HepG2 (cell line): Measurements from ENCODE around the gene EIF4ENIF1. TPM values are rescaled to one million over a fixed set of nuclear protein-coding genes. Genes with fewer than 3 reads are reported as not detected.

Experiments
- ATAD3A ChIP-seq: sonication (generic); formaldehyde crosslinking; IDR thresholded peaks from 2 replicates; pipeline ENCODE4 v1.4.0; 2020; ENCODE audit warnings: missing genetic modification reagents
- CHD2 ChIP-seq: IDR thresholded peaks from 2 replicates; pipeline ENCODE4 v1.6.1; 2011; ENCODE audit warnings: low read depth, low read length, improper control_type of control experiment
- HMG20A ChIP-seq: IDR thresholded peaks from 2 replicates; pipeline ENCODE4 v1.6.1; 2016; ENCODE audit warnings: borderline replicate concordance
- KMT2A ChIP-seq: sonication (generic); formaldehyde crosslinking; IDR thresholded peaks from 2 replicates; pipeline ENCODE4 v1.4.0; 2020; ENCODE audit warnings: missing genetic modification reagents
- MIER2 ChIP-seq: IDR thresholded peaks from 2 replicates; pipeline ENCODE4 v1.6.1; 2016; ENCODE audit warnings: missing biosample characterization, missing genetic modification reagents
- MTA1 ChIP-seq: sonication (generic); formaldehyde crosslinking; IDR thresholded peaks from 2 replicates; pipeline ENCODE4 v1.4.0; 2020; ENCODE audit warnings: missing genetic modification reagents, mild to moderate bottlenecking, borderline replicate concordance
- NFIC ChIP-seq: IDR thresholded peaks from 2 replicates; pipeline ENCODE4 v1.6.1; 2012; ENCODE audit warnings: mild to moderate bottlenecking, low read length, inconsistent platforms
- SAFB2 ChIP-seq: sonication (generic); formaldehyde crosslinking; IDR thresholded peaks from 2 replicates; pipeline ENCODE4 v1.5.1; 2020; ENCODE audit warnings: missing genetic modification reagents, low read depth, mild to moderate bottlenecking, borderline replicate concordance
- SMAD3 ChIP-seq: sonication (generic); formaldehyde crosslinking; IDR thresholded peaks from 2 replicates; pipeline ENCODE4 v1.4.0; 2020; ENCODE audit warnings: missing genetic modification reagents
- SOX6 ChIP-seq, 2 experiments: fragments of 450-650 bp in 1 of 2; sonication (generic) in 1 of 2; formaldehyde crosslinking in 1 of 2; IDR thresholded peaks; 2 replicates each; pipeline versions ENCODE4 v1.4.0 to v1.6.1; 2017 to 2020; ENCODE audit warnings: antibody characterized with exemption in 1 of 2, mild to moderate bottlenecking in 1 of 2, missing genetic modification reagents in 1 of 2
- TSC22D2 ChIP-seq: sonication (generic); formaldehyde crosslinking; IDR thresholded peaks from 2 replicates; pipeline ENCODE4 v1.5.1; 2020; ENCODE audit warnings: missing genetic modification reagents, mild to moderate bottlenecking, borderline replicate concordance
- ZNF44 ChIP-seq: sonication (generic); formaldehyde crosslinking; IDR thresholded peaks from 2 replicates; pipeline ENCODE4 v1.5.1; 2020; ENCODE audit warnings: mild to moderate bottlenecking, missing genetic modification reagents
- ZNF670 ChIP-seq: sonication (generic); formaldehyde crosslinking; IDR thresholded peaks from 2 replicates; pipeline ENCODE4 v1.8.0; 2022; ENCODE audit warnings: mild to moderate bottlenecking, missing genetic modification reagents, borderline replicate concordance
- ZNF788 ChIP-seq: sonication (generic); formaldehyde crosslinking; IDR thresholded peaks from 2 replicates; pipeline ENCODE4 v1.5.0; 2020; ENCODE audit warnings: mild to moderate bottlenecking, missing genetic modification reagents, borderline replicate concordance
- ZNF816 ChIP-seq: sonication (generic); formaldehyde crosslinking; IDR thresholded peaks from 2 replicates; pipeline ENCODE4 v1.8.0; 2022; ENCODE audit warnings: missing genetic modification reagents, mild to moderate bottlenecking, borderline replicate concordance
- ZSCAN20 ChIP-seq: sonication (generic); formaldehyde crosslinking; IDR thresholded peaks from 2 replicates; pipeline ENCODE4 v1.4.0; 2020; ENCODE audit warnings: missing genetic modification reagents, mild to moderate bottlenecking, borderline replicate concordance
- polyA plus RNA-seq, 8 experiments: library from polyadenylated mRNA; depleted of rRNA in 3 of 8; stranded (reverse) in 7 of 8; unstranded in 1 of 8; fragments of >200 nt; fragmentation: Illumina TruSeq in 4 of 8; extraction: Trizol in 4 of 8; gene quantifications; 2 replicates each; pipeline versions ENCODE4 v1.2.1 to v1.2.3, GENCODE V29; 2011 to 2016; ENCODE audit warnings: low read depth in 4 of 8, missing spikeins in 1 of 8, mixed read lengths in 1 of 8; ENCODE audit not compliant: insufficient read depth in 1 of 8
- total RNA-seq, 5 experiments: library from RNA; depleted of rRNA; stranded (reverse); fragments of >200 nt; fragmentation: Illumina TruSeq; extraction: Trizol; gene quantifications; 2 replicates each; pipeline ENCODE4 v1.2.3, GENCODE V29; 2016; ENCODE audit warnings: low read depth in 1 of 5
- TF ChIP-seq, protein P1 (sequence below): sonication (generic); formaldehyde crosslinking; IDR thresholded peaks from 2 replicates; pipeline ENCODE4 v1.4.0; 2020; ENCODE audit warnings: missing genetic modification reagents
- TF ChIP-seq, protein P2 (sequence below): sonication (generic); formaldehyde crosslinking; IDR thresholded peaks from 2 replicates; pipeline ENCODE4 v1.4.0; 2020; ENCODE audit warnings: missing genetic modification reagents
- TF ChIP-seq, protein P3 (sequence below): sonication (generic); formaldehyde crosslinking; IDR thresholded peaks from 2 replicates; pipeline ENCODE4 v1.8.0; 2022; ENCODE audit warnings: mild to moderate bottlenecking, missing genetic modification reagents, moderate library complexity
- TF ChIP-seq, protein P4 (sequence below): sonication (generic); formaldehyde crosslinking; IDR thresholded peaks from 2 replicates; pipeline ENCODE4 v1.5.0; 2020; ENCODE audit warnings: missing genetic modification reagents, mild to moderate bottlenecking, borderline replicate concordance

Gene EIF4ENIF1
- total and polyA plus RNA-seq, 2 of the 13 experiments (the other 11 are each of a cell fraction or from before 2014, with no cell fraction given), result 11.9 to 12.3 TPM

DNA sequence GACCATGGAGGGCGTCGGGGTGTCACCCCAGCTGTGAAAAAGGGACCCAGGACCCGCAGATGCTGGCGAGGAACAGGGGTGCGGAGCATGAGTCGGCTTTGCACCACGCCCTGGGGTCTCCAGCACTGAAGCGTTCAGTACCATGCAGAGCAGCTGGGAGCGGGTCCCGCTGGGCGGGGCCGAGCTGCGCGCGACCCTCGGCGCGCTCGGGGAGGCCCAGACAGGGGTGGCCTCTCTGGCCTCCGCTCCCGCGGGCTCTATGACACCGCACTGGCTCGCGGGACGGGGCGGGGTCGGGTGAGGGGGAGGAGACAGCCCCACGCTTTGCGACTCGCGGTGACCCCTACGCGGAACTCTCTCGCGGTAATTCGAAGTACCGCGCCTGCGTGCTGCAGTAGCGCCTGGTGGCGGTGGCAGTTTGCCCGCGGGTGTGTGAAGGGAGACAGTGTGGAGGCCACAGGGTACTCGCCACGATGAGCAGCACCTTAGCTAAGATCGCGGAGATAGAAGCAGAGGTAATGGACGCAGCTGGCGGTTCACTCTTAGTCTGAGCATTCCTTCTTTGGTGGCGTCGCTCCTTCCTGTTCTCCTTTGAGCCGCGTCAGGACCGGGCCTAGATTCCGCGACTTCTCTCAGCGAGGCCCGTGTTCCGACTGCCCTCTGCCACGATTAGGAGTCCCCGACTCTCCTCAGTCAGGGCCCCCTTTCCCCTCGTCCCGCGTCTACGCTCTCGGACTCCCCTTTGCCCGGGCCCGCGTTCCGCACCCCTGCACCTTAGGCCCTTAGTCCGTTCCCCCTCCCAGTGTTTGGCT is 90.2 kb downstream of the EIF4ENIF1 start, which contains the start of gene DRG1 (continued):
- TF ChIP-seq ZNF788 (CRISPR knock-in tag), result peak; percentile 87; the same call in 1 of the 2 replicates
- no peak for TF ChIP-seq HMG20A (CRISPR knock-in tag)
- TF ChIP-seq ATAD3A (CRISPR knock-in tag), result no peak
- 0 out of 2 replicates have a peak, but pooled peaks have one; percentile 52 for TF ChIP-seq SMAD3 (CRISPR knock-in tag)
- 0 out of 2 replicates have a peak, but pooled peaks have one; percentile 62 for TF ChIP-seq ZSCAN20 (CRISPR knock-in tag)
- TF ChIP-seq, protein P1, sequence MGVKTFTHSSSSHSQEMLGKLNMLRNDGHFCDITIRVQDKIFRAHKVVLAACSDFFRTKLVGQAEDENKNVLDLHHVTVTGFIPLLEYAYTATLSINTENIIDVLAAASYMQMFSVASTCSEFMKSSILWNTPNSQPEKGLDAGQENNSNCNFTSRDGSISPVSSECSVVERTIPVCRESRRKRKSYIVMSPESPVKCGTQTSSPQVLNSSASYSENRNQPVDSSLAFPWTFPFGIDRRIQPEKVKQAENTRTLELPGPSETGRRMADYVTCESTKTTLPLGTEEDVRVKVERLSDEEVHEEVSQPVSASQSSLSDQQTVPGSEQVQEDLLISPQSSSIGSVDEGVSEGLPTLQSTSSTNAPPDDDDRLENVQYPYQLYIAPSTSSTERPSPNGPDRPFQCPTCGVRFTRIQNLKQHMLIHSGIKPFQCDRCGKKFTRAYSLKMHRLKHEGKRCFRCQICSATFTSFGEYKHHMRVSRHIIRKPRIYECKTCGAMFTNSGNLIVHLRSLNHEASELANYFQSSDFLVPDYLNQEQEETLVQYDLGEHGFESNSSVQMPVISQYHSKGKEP (CRISPR knock-in tag), result no peak; the same call in 1 of the 2 replicates
- no peak for TF ChIP-seq NFIC
- TF ChIP-seq, protein P2, sequence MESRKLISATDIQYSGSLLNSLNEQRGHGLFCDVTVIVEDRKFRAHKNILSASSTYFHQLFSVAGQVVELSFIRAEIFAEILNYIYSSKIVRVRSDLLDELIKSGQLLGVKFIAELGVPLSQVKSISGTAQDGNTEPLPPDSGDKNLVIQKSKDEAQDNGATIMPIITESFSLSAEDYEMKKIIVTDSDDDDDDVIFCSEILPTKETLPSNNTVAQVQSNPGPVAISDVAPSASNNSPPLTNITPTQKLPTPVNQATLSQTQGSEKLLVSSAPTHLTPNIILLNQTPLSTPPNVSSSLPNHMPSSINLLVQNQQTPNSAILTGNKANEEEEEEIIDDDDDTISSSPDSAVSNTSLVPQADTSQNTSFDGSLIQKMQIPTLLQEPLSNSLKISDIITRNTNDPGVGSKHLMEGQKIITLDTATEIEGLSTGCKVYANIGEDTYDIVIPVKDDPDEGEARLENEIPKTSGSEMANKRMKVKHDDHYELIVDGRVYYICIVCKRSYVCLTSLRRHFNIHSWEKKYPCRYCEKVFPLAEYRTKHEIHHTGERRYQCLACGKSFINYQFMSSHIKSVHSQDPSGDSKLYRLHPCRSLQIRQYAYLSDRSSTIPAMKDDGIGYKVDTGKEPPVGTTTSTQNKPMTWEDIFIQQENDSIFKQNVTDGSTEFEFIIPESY (CRISPR knock-in tag), result no peak
- peak; percentile 52; the same call in 1 of the 2 replicates for TF ChIP-seq ZNF670 (CRISPR knock-in tag)
- TF ChIP-seq, protein P3, sequence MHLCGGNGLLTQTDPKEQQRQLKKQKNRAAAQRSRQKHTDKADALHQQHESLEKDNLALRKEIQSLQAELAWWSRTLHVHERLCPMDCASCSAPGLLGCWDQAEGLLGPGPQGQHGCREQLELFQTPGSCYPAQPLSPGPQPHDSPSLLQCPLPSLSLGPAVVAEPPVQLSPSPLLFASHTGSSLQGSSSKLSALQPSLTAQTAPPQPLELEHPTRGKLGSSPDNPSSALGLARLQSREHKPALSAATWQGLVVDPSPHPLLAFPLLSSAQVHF (CRISPR knock-in tag), result peak; percentile 81; the same call in 1 of the 2 replicates
- TF ChIP-seq CHD2, result peak; percentile 93
- peak; percentile 86; the same call in 1 of the 2 replicates for TF ChIP-seq SAFB2 (CRISPR knock-in tag)
- TF ChIP-seq MTA1 (CRISPR knock-in tag), result peak; percentile 61; the same call in 1 of the 2 replicates
- TF ChIP-seq SOX6 (IDR thresholded peaks at IDR 0.05), result no peak
- peak; percentile 77 for TF ChIP-seq SOX6 (CRISPR knock-in tag; IDR thresholded peaks at IDR 0.05)
- no peak; the same call in 1 of the 2 replicates for TF ChIP-seq ZNF816 (CRISPR knock-in tag)
- peak; percentile 63; the same call in 1 of the 2 replicates for TF ChIP-seq ZNF44 (CRISPR knock-in tag)
- TF ChIP-seq, protein P4, sequence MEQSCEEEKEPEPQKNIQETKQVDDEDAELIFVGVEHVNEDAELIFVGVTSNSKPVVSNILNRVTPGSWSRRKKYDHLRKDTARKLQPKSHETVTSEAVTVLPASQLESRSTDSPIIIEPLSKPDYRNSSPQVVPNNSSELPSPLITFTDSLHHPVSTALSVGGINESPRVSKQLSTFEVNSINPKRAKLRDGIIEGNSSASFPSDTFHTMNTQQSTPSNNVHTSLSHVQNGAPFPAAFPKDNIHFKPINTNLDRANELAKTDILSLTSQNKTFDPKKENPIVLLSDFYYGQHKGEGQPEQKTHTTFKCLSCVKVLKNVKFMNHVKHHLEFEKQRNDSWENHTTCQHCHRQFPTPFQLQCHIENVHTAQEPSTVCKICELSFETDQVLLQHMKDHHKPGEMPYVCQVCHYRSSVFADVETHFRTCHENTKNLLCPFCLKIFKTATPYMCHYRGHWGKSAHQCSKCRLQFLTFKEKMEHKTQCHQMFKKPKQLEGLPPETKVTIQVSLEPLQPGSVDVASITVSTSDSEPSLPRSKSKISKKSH (CRISPR knock-in tag), result peak; percentile 73; the same call in 1 of the 2 replicates
- TF ChIP-seq TSC22D2, result no peak
- TF ChIP-seq MIER2 (CRISPR knock-in tag), result no peak
- peak; percentile 94 for TF ChIP-seq KMT2A (CRISPR knock-in tag)
